Hindlimb muscle (tissue), 1 donor: ENCODE measurements around the gene ATP8B4. TPM values are rescaled to one million over a fixed set of nuclear protein-coding genes. Genes with fewer than 3 reads are reported as not detected.

Source experiments
- DNase-seq: peaks from one replicate; pipeline ENCODE4 v3.0.0-alpha.2; 2013
- polyA plus RNA-seq: library from polyadenylated mRNA; unstranded; fragments of 120-200 nt; gene quantifications from one replicate; pipeline ENCODE4 v1.2.1, GENCODE V29; 2013; ENCODE audit not compliant: insufficient read length

ATP8B4 gene
- polyA plus RNA-seq, 1 donor = 4.3 TPM

- DNase-seq = no peak
Measured at GRCh38 chr15:49888734-49889133, 230.3 kb downstream of the ATP8B4 start.

DNA sequence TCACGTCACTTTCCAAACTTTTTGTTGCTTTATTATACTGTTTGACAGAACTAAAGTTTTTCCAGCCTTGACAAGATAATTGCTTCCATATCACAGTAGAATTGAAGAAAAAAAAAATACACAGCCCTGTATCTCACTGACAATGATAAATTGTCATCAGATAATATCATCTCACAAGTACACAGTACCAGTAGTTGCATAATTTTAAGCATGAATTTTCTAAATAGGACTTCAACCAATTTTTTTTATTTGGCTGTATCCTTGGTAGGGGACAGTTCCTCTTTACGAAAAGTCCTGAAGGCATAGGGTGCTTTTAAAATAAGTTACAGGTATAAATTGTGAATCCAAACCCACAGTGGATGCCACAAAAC, 230.7 kb downstream of the ATP8B4 start:
- no peak for DNase-seq

GRCh38 chr15:49887659-49888322, 231.2 kb downstream of the ATP8B4 start:
- no peak for DNase-seq

DNA sequence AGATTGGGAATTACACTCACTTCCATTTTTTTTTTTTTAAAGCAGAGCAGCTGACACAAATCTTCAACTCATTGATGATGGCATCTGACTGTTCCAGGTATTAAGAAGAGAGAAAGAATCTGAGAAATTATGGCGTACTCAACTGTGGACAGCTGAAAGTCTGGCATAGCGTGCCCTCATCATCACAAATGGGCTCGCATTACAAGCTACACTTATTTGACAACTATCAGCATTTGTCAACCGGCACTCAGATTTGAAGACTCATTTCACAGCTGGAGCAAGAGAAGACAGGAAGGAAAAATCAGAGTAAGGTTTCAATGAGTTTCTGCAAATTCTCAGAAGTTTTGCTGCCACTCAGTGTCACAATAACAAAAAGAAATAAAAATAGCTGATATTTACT, 235.9 kb downstream of the ATP8B4 start:
- no peak for DNase-seq

DNA sequence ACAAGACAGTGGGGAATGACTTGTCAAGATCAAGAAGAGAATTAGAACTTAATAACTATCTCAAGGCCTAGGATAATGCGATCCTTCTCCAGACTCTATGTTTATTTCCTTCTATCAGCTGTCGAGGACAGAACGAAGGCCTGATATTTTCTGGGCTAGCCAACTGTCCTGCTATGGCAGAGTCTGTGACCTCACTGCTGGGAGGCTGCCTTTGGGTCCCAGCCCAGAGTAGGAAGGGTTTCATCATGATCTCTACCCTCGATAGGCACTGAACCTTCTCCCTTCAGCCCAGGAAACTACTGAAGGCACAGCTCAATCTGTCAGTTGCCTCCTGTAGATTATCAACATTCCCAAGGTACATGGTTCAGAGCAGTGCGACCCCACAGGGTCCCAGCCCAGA, 237.2 kb downstream of the ATP8B4 start:
- no peak for DNase-seq

GRCh38 chr15:49881433-49881832, 237.6 kb downstream of the ATP8B4 start:
- no peak for DNase-seq

DNA sequence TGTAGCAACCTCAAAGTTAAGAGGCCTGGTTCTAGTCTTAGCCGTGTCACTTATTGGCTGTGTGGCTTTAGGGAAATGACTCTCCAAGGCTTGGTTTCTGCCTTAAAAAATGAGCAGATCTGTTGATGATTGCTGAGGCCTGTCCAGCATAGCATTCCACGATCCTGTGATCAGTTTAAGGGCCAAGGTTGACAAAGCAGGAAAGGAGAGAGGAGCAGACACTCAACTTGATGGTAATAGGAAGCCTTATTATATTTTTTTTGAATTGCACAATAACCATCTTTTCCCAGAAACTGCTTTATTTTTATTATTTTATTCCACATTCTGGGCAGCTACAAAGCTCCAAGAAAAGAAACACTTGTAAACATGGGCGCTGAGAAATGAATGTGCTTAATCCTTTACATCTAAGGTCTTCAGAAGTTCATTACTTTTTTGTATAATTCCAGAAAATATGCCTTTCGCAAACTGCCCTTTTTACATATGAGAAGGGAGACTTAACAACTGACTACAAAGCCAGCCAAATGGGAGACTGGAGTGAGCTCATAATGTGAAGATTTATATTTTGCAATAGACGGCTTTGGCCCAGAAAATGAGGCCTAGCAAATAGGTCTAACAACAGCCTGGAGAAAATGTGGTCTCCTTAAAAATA, 241.0 kb downstream of the ATP8B4 start:
- peak; percentile 69 for DNase-seq

DNA sequence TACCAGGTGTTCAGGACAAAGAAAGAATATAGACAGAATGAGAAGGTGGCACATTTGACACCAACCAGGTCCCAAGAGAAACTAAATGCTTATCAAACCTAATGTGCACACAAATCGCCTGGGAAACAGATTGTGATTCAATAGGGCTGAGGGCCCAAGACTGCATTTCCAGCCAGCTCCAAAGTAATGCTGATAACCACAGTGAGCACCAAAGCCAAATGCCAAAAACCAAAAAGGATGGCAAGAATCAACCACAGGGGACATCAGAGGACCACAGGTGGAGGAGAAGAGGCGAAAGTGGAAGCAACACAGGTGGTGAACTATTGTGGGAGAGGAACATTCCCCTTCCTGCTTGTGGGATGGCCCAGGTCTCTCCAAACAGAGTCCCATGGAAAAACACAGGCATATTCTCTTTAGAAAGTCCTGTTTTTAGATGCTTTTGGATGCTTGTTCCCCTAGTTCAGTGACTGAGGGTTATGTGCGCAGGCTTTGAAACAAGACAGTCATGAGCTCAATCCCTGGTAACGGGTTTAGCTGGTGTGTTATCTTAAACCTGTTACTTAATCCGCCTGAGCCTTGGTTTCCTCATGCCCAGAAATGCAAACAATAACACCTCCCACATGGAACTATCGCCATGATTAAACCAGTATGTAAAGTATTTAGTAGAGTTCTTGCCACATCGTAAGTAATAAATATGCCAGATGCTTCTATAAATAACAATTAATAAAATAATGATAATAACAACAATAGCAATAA, 241.7 kb downstream of the ATP8B4 start:
- DNase-seq = no peak

DNA sequence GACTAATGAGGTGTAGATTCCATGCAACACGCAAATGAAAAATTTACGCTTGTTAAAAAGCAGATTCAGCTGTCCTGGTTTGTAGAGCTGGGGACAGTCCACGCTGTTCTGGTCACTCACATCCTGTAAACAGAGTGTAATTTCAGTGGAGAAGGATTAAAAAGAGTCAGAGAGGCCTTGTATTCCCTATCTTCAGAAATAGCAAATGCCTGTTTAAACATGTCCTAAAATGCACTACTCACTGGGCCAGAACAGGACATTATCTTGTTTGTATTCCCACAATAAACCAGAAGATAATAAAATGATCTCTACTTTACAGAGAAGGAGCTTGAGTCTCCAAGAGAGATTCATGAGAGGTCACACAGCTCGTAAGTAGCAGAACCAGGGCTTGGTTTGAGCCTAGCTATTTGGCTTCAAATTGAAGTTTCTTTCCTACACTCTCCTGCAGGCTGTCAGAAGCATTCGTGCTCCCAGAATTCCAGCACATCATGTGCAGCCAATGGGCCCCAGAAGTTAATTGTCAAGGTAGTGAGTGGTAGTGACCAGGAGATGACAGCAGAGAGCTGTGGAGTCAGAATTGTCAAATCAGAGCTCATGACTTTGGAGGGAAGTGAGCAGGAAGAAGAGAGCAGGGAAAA, 242.5 kb downstream of the ATP8B4 start:
- DNase-seq = no peak

GRCh38 chr15:49875392-49875791, 243.6 kb downstream of the ATP8B4 start:
- no peak for DNase-seq

- no peak for DNase-seq
Measured at GRCh38 chr15:49870472-49870871, 248.6 kb downstream of the ATP8B4 start.

DNA sequence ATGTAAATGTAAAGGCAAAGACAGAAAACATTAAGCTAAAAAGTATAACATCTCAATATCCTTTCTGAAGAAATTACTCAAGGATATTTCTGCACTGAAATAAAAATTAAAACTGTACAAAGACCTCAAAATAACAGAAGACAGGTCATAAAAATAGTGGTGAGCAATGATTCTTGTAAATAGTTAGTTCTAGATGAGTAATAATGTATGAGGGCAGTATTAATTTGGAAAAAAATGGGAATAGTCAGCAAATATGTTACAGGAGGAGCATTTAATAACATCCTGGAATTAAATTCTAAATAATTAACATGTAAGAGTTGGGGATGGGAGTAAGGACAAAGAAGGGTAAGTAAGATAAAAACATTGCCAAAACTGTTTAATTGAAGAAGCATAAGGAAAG, 250.7 kb downstream of the ATP8B4 start:
- no peak for DNase-seq

GRCh38 chr15:49865925-49866757, 252.9 kb downstream of the ATP8B4 start:
- DNase-seq = no peak

GRCh38 chr15:49864251-49864650, 254.8 kb downstream of the ATP8B4 start:
- no peak for DNase-seq

DNA sequence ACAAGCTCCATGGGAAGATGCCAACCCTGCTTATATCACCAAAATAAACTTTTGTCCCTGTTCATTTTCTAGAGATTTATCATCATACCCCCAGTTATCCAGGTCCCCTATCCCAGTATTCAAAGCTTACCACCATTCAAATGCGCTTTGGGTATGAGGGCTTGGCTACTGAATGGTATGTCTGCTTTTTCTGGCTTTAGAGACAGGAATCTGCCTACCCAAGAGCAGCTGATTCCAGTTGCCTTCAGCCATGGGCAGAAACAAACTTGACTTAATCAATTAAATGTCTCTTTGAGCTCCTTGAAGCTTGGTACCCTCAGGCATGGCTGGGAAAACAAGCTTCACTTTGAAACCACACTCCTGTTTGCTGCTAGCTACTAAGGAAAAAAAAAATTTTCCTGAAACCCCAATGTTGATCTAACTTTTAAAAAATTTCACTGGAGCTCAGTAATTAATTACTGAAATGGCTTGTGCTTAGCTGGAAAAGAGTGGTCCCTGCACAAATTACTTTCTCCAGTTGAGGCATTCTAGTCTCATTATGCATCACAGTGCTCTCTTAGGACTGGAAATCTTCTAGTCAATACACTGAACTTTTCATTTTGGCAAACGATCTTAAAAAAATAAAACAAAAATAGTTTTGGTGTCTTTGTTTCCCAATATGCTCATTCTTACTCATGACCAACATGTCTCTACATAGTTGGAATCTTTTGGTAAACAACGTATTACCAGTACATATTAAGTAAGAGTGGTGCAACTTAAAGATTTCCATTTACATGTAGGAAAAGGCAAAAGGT, 255.4 kb downstream of the ATP8B4 start:
- no peak for DNase-seq

DNA sequence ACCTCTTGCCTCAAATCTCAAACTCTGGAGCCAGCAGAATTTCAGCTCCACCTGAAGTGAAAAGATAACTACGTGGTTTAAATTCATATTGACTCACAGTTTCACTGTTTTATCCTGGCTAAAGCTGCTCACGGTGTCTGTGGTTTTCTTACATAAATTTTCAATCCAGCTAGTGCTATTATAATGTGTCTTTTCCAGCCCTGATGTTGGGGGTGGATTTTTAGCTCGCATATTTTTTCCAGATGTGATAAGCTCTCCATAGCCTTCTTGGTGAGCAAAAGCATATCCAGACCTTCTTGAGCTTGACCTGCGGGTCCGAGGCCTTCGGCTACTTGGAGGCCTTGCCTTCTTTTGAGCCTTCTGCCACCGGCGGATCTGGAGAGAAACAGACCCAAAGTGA, 258.9 kb downstream of the ATP8B4 start:
- no peak for DNase-seq

DNA sequence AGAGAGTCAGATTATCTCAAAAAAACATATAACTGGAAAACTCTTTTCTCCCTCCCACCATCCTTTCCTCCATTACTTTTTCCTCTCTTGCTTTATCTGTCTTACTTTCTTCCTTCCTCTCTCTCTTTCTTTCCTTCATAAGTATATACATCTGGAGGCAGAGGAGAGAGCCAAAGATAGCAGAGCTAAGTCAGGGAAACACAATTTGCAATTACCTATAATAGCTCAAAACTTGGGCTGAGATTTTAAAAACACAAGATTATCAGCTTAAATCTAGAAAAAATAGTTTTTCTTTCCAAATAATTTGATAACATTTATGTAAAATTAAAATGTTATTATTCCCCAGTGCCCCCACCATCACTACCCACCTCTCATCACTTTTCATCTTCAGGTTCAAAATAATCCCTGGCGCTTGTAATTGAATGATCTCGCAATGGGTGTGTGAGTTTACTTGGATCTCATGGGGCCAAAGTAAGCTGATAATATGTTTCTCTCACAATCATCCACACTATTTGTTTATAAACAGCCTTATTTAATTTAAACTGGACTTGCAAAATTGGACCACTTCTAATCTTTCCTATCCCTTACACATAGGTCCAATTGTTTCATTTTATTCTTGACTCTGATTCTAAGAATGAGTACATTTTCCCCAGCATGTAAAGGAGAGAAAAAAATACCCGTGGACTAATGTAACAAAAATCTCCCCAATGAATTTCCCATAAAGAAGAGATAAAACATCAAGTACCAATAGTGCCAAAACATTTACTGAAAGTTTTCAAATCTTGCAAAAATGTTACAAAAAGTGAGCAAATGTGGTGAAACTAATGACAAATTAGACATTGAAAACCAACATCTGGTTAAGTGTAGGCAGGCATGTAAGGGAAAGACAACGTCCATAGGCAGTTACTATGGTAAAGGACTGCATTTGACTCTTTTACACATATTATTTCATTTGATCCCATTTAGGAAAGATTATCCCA, 261.2 kb downstream of the ATP8B4 start:
- DNase-seq = no peak

- DNase-seq = no peak
Measured at GRCh38 chr15:49855917-49856637, 263.0 kb downstream of the ATP8B4 start.

DNA sequence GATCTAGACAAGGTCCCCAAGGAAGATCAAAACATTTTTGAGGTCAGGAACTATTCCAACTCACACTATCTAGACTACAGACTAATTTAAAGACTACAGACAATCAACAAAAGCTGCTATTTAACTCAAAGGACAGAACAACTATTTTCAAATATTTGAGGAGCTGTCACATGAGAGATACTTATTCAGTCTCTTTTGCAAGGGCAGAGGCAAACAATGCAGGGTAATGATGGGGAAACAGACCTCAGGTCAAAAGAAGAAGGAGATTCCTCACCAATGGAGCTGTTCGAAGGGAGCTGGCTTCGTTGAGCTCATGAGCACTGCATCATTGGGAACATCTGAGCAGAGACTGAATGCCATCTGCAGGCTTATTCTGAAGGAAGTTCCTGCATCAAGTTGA, 266.3 kb downstream of the ATP8B4 start:
- no peak for DNase-seq

DNA sequence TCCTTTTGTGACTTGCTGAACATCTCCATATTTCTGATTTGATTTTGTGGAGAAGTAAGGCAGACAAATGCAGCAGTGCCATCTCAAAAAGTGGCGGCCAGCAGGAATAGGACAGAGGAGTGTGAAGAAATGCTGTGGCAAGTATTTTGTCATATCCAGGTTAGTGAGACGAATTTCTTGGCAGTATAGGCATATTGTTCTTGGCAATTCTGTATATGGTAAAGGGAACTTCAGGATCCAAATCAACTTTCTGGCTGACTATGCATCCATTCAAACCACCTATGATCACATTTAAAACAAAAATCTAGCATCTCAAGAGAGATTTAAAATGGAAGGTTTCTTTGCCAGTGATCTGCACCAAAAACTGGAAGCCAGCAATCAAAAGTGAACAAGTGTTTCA, 270.2 kb downstream of the ATP8B4 start:
- DNase-seq = no peak
